Measurements from ENCODE around the gene DTD1. TPM values are rescaled to one million over a fixed set of nuclear protein-coding genes. Genes with fewer than 3 reads are reported as not detected.

Gene DTD1
- total RNA-seq, 1 donor from 2014 or later: 214 TPM

DNA sequence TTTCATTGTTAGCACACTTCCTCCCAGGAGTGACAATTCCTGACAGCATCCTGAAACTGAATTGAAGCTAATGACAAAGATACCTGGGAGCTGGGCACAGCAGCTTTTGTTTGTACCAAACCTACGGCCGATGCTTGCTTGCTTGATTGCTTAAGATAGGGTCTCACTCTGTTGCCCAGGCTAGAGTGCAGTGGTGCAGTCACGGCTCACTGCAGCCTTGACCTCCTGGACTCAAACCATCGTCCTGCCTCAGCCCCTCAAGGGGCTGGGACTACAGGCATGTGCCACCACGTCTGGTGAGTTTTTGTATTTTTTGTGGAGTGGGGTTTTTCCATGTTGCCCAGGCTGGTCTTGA is 141.0 kb downstream of the DTD1 start:
- TF ChIP-seq, protein P1, sequence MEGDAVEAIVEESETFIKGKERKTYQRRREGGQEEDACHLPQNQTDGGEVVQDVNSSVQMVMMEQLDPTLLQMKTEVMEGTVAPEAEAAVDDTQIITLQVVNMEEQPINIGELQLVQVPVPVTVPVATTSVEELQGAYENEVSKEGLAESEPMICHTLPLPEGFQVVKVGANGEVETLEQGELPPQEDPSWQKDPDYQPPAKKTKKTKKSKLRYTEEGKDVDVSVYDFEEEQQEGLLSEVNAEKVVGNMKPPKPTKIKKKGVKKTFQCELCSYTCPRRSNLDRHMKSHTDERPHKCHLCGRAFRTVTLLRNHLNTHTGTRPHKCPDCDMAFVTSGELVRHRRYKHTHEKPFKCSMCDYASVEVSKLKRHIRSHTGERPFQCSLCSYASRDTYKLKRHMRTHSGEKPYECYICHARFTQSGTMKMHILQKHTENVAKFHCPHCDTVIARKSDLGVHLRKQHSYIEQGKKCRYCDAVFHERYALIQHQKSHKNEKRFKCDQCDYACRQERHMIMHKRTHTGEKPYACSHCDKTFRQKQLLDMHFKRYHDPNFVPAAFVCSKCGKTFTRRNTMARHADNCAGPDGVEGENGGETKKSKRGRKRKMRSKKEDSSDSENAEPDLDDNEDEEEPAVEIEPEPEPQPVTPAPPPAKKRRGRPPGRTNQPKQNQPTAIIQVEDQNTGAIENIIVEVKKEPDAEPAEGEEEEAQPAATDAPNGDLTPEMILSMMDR (IDR thresholded peaks at IDR 0.05; ENCODE audit: insufficient read depth, low read length, poor library complexity, severe bottlenecking): no peak
- DNase-seq (ENCODE audit: low read depth): no peak
- H3K36me3 ChIP-seq (ENCODE audit: control insufficient read depth, insufficient read depth, low read length): no peaks in the 10 kb centered on the region
- no peak overlapping the region for H3K4me3 ChIP-seq (ENCODE audit: low read depth, low read length)
- no peaks in the 10 kb centered on the region for H3K27me3 ChIP-seq (ENCODE audit: control insufficient read depth, insufficient read depth, low read length)

DNA sequence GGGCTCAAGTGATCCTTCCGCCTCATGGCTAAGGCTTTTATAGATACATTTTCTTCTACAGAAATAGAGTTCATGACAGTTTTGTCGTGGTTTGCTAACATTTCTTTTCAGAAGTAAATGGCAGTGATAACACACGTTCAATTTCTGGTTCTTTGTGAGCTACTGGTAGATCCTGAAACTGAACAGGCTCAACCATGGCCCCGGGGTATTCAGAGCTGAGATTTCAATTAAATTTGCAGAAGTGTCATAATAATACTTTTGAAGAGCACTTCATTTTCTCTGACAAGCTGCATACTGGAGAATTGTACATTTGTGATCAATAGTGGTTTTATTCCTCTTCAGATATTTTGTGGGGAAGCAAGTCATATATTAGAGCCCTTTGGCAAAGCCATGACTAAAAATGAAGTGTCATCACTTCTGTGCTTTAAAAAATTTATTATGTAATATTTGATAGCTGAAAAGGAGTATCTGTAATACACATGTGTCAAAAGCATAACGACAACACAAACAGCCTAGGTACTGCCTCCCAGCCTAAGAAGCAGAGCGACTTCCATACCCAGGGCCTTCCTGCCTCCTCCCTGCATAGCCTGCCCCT is 141.5 kb downstream of the DTD1 start:
- no peaks in the 10 kb centered on the region for H3K27me3 ChIP-seq (ENCODE audit: control insufficient read depth, insufficient read depth, low read length)
- H3K4me3 ChIP-seq (ENCODE audit: low read depth, low read length): no peak overlapping the region
- H3K36me3 ChIP-seq (ENCODE audit: control insufficient read depth, insufficient read depth, low read length): no peaks in the 10 kb centered on the region
- TF ChIP-seq, protein P1 (IDR thresholded peaks at IDR 0.05; ENCODE audit: insufficient read depth, low read length, poor library complexity, severe bottlenecking): no peak
- DNase-seq (ENCODE audit: low read depth): no peak

DNA sequence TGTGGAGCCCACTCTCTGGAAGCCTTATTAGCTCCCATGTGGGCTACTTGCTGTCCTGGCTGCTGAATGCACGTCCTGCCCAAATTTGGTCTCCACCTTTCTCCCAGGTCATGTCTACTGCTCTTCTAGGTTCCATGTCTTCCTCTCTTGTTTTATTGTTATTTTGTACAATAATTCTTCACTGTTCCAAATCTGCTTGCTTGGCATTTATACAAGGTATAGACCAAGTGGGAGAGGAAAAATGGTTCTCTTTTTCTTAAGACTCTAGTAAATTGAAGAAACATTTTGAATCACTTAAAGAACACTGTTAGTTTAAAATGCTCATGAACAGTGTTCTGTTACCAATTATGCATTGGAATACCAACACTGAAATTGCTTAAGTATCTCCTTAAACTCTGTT is 144.1 kb downstream of the DTD1 start:
- no peak overlapping the region for H3K4me3 ChIP-seq (ENCODE audit: low read depth, low read length)
- H3K36me3 ChIP-seq (ENCODE audit: control insufficient read depth, insufficient read depth, low read length): no peaks in the 10 kb centered on the region
- no peaks in the 10 kb centered on the region for H3K27me3 ChIP-seq (ENCODE audit: control insufficient read depth, insufficient read depth, low read length)
- TF ChIP-seq, protein P1 (IDR thresholded peaks at IDR 0.05; ENCODE audit: insufficient read depth, low read length, poor library complexity, severe bottlenecking): no peak
- no peak for DNase-seq (ENCODE audit: low read depth)

DNA sequence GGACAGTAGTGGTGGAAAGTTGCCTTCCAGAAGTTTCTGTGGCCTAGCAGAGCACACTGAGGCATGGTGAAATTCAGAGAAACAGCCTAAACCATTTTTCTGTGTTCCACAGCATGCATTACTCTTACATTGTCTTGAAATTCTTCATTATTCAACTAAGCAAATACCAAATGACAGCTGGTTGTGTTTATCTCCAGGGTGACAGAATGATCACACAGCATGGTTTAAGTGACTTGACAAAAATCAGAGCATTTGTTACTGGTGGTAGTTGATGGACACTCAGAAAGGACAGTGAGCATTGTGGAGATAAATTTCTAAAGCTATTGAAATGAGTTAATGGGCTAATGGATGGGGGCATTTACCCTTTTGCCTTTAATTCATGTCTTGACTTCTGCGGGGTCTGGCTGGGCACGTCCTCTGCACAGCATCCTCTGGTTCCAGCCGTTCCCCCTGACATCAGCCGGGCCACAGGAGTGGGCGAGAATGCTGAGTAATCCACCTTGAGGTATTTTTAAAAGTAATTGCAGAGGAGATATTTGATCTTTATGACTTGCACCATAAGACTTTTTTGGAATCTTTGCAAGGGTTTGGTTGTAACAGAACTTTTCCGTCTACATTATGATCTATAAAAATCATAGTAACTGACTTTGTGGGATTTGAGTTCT is 146.8 kb downstream of the DTD1 start:
- Histone ChIP-seq H3K36me3 (ENCODE audit: control insufficient read depth, insufficient read depth, low read length) (no peaks in the 10 kb centered on the region), H3K4me3 (ENCODE audit: low read depth, low read length) (no peak overlapping the region), H3K27me3 (ENCODE audit: control insufficient read depth, insufficient read depth, low read length) (no peaks in the 10 kb centered on the region)
- TF ChIP-seq, protein P1 (IDR thresholded peaks at IDR 0.05; ENCODE audit: insufficient read depth, low read length, poor library complexity, severe bottlenecking): no peak
- no peak for DNase-seq (ENCODE audit: low read depth)

DNA sequence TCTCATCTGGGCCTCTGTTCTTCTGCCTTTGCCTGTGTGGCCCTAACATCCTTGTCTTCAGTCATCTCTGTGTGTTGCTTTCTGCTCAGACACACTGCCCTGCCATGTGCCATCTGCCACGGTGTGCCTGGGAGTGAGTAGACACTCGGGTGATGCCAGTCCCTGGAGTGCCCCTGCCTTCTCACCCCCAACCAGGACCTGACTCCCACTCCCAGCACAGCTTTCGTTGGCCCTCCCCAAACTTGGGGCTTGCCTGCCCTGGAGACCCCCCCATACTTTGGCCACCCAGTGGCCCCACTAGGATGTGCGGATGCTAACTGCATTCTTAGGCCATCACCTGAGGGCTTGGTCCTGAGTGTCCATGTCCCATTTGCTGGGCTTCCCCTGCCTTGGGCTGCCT is 149.3 kb downstream of the DTD1 start:
- H3K4me3 ChIP-seq (ENCODE audit: low read depth, low read length): no peak overlapping the region
- no peaks in the 10 kb centered on the region for H3K36me3 ChIP-seq (ENCODE audit: control insufficient read depth, insufficient read depth, low read length)
- no peak for DNase-seq (ENCODE audit: low read depth)
- no peaks in the 10 kb centered on the region for H3K27me3 ChIP-seq (ENCODE audit: control insufficient read depth, insufficient read depth, low read length)
- TF ChIP-seq, protein P1 (IDR thresholded peaks at IDR 0.05; ENCODE audit: insufficient read depth, low read length, poor library complexity, severe bottlenecking): no peak

DNA sequence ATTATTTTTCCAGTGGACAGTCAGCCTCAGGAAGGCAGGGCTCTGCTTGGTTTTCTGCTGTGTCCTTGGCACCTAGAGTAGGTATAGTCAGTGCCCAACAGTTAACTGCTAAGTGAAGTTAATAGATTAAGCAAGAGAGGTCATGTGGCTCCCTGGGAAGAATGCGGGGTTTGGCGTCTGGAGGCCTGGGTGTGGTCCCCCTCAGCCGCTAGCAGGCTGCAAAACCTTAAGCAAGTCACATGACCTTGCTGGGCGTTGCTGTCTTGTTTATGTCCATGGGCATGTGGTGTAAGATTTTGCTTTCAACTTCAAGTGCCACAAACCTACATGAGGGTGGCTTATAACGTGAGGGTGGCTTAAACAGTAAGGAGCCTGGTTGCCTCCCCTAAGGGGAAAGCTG is 150.2 kb downstream of the DTD1 start:
- no peaks in the 10 kb centered on the region for H3K27me3 ChIP-seq (ENCODE audit: control insufficient read depth, insufficient read depth, low read length)
- TF ChIP-seq, protein P1 (IDR thresholded peaks at IDR 0.05; ENCODE audit: insufficient read depth, low read length, poor library complexity, severe bottlenecking): no peak
- no peak for DNase-seq (ENCODE audit: low read depth)

More for the DNA sequence above, 150.2 kb downstream of the DTD1 start:
- H3K4me3 ChIP-seq (ENCODE audit: low read depth, low read length): no peak overlapping the region
- no peaks in the 10 kb centered on the region for H3K36me3 ChIP-seq (ENCODE audit: control insufficient read depth, insufficient read depth, low read length)

Data from kidney epithelial cell (primary cell).